A549 (cell line): ENCODE data around the gene NCBP3. TPM values are rescaled to one million over a fixed set of nuclear protein-coding genes. Genes with fewer than 3 reads are reported as not detected.

Experiments used
- ATAC-seq, 2 experiments: fragments of 200-7000 bp in 1 of 2; fragments of >200 bp in 1 of 2; cut with Nextera tagmentation in 1 of 2; cut with Tn5 transposase in 1 of 2; 3 replicates each; pipeline versions ENCODE4 v1.8.0 to v1.9.1; 2018 to 2020; ENCODE audit warnings: mild to moderate bottlenecking in 1 of 2, moderate library complexity in 1 of 2
- CTCF ChIA-PET: fragments of 300-600 bp; sonication (Branson Sonifier 250); formaldehyde crosslinking; extraction: SDS; loops from one replicate; lab custom pipeline; 2021; ENCODE audit warnings: antibody characterized with exemption, inconsistent platforms; lab: Yijun Ruan, JAX
- POLR2A ChIA-PET: fragments of 350-600 bp; formaldehyde crosslinking; extraction: SDS; loops from one replicate; lab custom pipeline; 2021; ENCODE audit warnings: antibody characterized with exemption, inconsistent platforms; lab: Yijun Ruan, JAX
- DNase-seq, 2 experiments: peaks; one replicate each; pipeline versions ENCODE4 v3.0.0 to v3.0.0-alpha.2; 2011 to 2016; ENCODE audit warnings: low read depth in 1 of 2, low spot score in 1 of 2
- FAIRE-seq: peaks from 2 replicates; lab custom pipeline; 2011; peaks lifted over from hg19 to GRCh38; lab: Jason Lieb, UNC
- H3K27ac ChIP-seq, 2 experiments: fragments of >200 bp; sonication (Bioruptor Twin); formaldehyde crosslinking; 3 replicates each; pipeline ENCODE4 v1.5.1; 2016 to 2017
- H3K4me1 ChIP-seq: fragments of >200 bp; sonication (Bioruptor Twin); formaldehyde crosslinking; 3 replicates; pipeline ENCODE4 v1.6.1; 2016
- H3K4me2 ChIP-seq: fragments of >200 bp; sonication (Bioruptor Twin); formaldehyde crosslinking; 3 replicates; pipeline ENCODE4 v1.6.1; 2016
- H3K4me3 ChIP-seq: fragments of >200 bp; sonication (Bioruptor Twin); formaldehyde crosslinking; 3 replicates; pipeline ENCODE4 v1.5.1; 2016
- H3K9me3 ChIP-seq: fragments of >200 bp; sonication (Bioruptor Twin); formaldehyde crosslinking; 3 replicates; pipeline ENCODE4 v1.6.1; 2016
- CBX8 ChIP-seq: fragments of 200-600 bp; sonication (generic); IDR thresholded peaks from 2 replicates; pipeline ENCODE4 v1.6.1; 2016
- CEBPB ChIP-seq, 2 experiments: fragments of >200 bp in 1 of 2; sonication (Bioruptor Twin) in 1 of 2; formaldehyde crosslinking in 1 of 2; IDR thresholded peaks; 2 replicates each; pipeline ENCODE4 v1.6.1; 2012 to 2016
- CHD4 ChIP-seq: fragments of 200-600 bp; sonication (generic); IDR thresholded peaks from 2 replicates; pipeline ENCODE4 v1.6.1; 2016; ENCODE audit warnings: antibody characterized with exemption, mild to moderate bottlenecking, borderline replicate concordance
- CTCF ChIP-seq: fragments of >200 bp; sonication (Bioruptor Twin); formaldehyde crosslinking; IDR thresholded peaks from 3 replicates; pipeline ENCODE4 v1.5.1; 2016
- EHF ChIP-seq: fragments of 250-450 bp; sonication (Bioruptor Pico); IDR thresholded peaks from 2 replicates; pipeline ENCODE4 v1.5.0; 2020; ENCODE audit warnings: mild to moderate bottlenecking
- ELK1 ChIP-seq: fragments of 150-350 bp; IDR thresholded peaks from 2 replicates; pipeline ENCODE4 v1.6.1; 2014; ENCODE audit warnings: low read depth, mild to moderate bottlenecking, low read length
- EP300 ChIP-seq, 2 experiments: fragments of >200 bp; sonication (Bioruptor Twin); formaldehyde crosslinking; IDR thresholded peaks; 2 replicates in 1 of 2; 3 replicates in 1 of 2; pipeline ENCODE4 v1.6.1; 2016 to 2017
- GATA3 ChIP-seq: IDR thresholded peaks from 2 replicates; pipeline ENCODE4 v1.6.1; 2012; ENCODE audit warnings: borderline replicate concordance
- HDAC2 ChIP-seq: fragments of 200-600 bp; sonication (generic); IDR thresholded peaks from 2 replicates; pipeline ENCODE4 v1.6.1; 2016
- HOXB13 ChIP-seq: fragments of 250-450 bp; sonication (Bioruptor Pico); IDR thresholded peaks from 2 replicates; pipeline ENCODE4 v1.5.0; 2020; ENCODE audit warnings: low read depth, mild to moderate bottlenecking, moderate library complexity
- JUN ChIP-seq, 2 experiments: fragments of >200 bp; sonication (Bioruptor Twin); formaldehyde crosslinking; IDR thresholded peaks; 2 replicates in 1 of 2; 3 replicates in 1 of 2; pipeline ENCODE4 v1.6.1; 2016 to 2017
- KDM1A ChIP-seq: fragments of 200-600 bp; sonication (generic); IDR thresholded peaks from 2 replicates; pipeline ENCODE4 v1.6.1; 2016; ENCODE audit warnings: low read depth, mild to moderate bottlenecking
- KDM5A ChIP-seq: fragments of 200-600 bp; sonication (generic); IDR thresholded peaks from 2 replicates; pipeline ENCODE4 v1.6.1; 2016; ENCODE audit warnings: antibody characterized with exemption, mild to moderate bottlenecking
- MAFK ChIP-seq: fragments of 450-650 bp; IDR thresholded peaks from 2 replicates; pipeline ENCODE4 v1.6.1; 2014; ENCODE audit not compliant: partially characterized antibody
- MAZ ChIP-seq: fragments of 150-350 bp; IDR thresholded peaks from 2 replicates; pipeline ENCODE4 v1.6.1; 2014; ENCODE audit warnings: antibody characterized with exemption, low read depth, low read length, borderline replicate concordance
- MYC ChIP-seq: IDR thresholded peaks from 2 replicates; pipeline ENCODE4 v1.6.1; 2012; ENCODE audit warnings: mild to moderate bottlenecking, inconsistent platforms, low read length, improper control_type of control experiment, borderline replicate concordance
- RAD21 ChIP-seq, 2 experiments: fragments of >200 bp in 1 of 2; sonication (Bioruptor Twin) in 1 of 2; formaldehyde crosslinking in 1 of 2; IDR thresholded peaks in 1 of 2; conservative IDR thresholded peaks in 1 of 2; 2 replicates in 1 of 2; 3 replicates in 1 of 2; pipeline ENCODE4 v1.6.1; 2012 to 2018; ENCODE audit warnings: inconsistent platforms in 1 of 2
- RCOR1 ChIP-seq: fragments of 150-350 bp; IDR thresholded peaks from 2 replicates; pipeline ENCODE4 v1.6.1; 2014; ENCODE audit warnings: antibody characterized with exemption, low read length, low read depth
- REST ChIP-seq: fragments of 200-600 bp; sonication (generic); IDR thresholded peaks from 2 replicates; pipeline ENCODE4 v1.6.1; 2016; ENCODE audit warnings: antibody characterized with exemption, mild to moderate bottlenecking, moderate library complexity
- RFX5 ChIP-seq: fragments of 450-650 bp; IDR thresholded peaks from 2 replicates; pipeline ENCODE4 v1.7.1; 2014; ENCODE audit warnings: antibody characterized with exemption, mild to moderate bottlenecking, moderate library complexity
- RNF2 ChIP-seq: fragments of 200-600 bp; sonication (generic); IDR thresholded peaks from 2 replicates; pipeline ENCODE4 v1.6.1; 2016; ENCODE audit warnings: low read depth, mild to moderate bottlenecking, antibody characterized with exemption, moderate library complexity, borderline replicate concordance
- ZSCAN20 ChIP-seq: fragments of 250-450 bp; sonication (Bioruptor Pico); IDR thresholded peaks from 2 replicates; pipeline ENCODE4 v1.8.0; 2022; ENCODE audit warnings: mild to moderate bottlenecking, moderate library complexity
- WGBS: methylation state at CpG from one replicate; pipeline ENCODE4 v1.1.6; 2017; ENCODE audit errors: missing lambda C conversion rate; 5-methylcytosine and 5-hydroxymethylcytosine counted together
- polyA plus RNA-seq, 4 experiments: library from polyadenylated mRNA; depleted of rRNA in 3 of 4; stranded (reverse); fragments of >200 nt; fragmentation: RNase III in 1 of 4; extraction: RNeasy Plus Mini Kit Qiagen cat#74134 plus additional on column Dnase treatment in 1 of 4; gene quantifications; 2 replicates in 3 of 4; 3 replicates in 1 of 4; pipeline ENCODE4 v1.2.3, GENCODE V29; 2011 to 2017
- TF ChIP-seq, protein P1 (sequence below): fragments of >200 bp; sonication (Bioruptor Twin); formaldehyde crosslinking; IDR thresholded peaks from 3 replicates; pipeline ENCODE4 v1.6.1; 2016
- TF ChIP-seq, protein P2 (sequence below): IDR thresholded peaks from 2 replicates; pipeline ENCODE4 v1.6.1; 2012

NCBP3 gene
- polyA plus RNA-seq, 2 of the 4 experiments (the other 2 are of a cell fraction): 32.7 to 36.6 TPM

DNA sequence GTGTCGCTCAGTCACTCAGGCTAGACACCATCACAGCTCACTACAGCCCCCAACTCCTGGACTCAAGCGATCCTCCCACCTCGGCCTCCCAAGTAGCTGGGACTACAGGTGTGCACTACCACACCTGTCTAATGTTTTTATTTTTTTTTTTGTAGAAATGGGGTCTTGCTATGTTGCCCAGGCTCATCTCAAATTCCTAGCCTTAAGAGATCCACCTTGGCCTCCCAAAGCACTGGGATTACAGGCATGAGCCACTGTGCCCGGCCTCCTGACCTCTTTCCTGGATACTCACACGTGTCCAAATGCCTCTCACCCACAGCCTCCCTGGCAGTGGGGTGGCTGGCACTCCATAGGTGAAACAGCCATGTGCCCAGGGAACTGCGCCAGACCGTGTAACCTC, 29.3 kb upstream of the NCBP3 start:
- no peak for DNase-seq
- ChIA-PET CTCF (interaction anchor here (0.7 to 11.0 kb wide), 4 partner anchors 9 to 32 kb away, joined by 3 to 101 read pairs (median 3); no protein-coding TSS in a partner anchor), POLR2A (no interaction called here)
- no peak for FAIRE-seq
- Histone ChIP-seq H3K9me3 (no peaks in the 10 kb centered on the region), H3K4me3 (no peak overlapping the region), H3K27ac (no peak overlapping the region)
- TF ChIP-seq HOXB13 (no peak), EP300 (IDR thresholded peaks at IDR 0.05) (no peak), CTCF (no peak), CEBPB (IDR thresholded peaks at IDR 0.05) (no peak), JUN (IDR thresholded peaks at IDR 0.05) (no peak), KDM1A (no peak), GATA3 (no peak), RAD21 (conservative IDR thresholded peaks at IDR 0.05 in 1 of 2, IDR thresholded peaks at IDR 0.05 in 1 of 2) (no peak), KDM5A (no peak), RCOR1 (no peak), HDAC2 (no peak)
- TF ChIP-seq, protein P1, sequence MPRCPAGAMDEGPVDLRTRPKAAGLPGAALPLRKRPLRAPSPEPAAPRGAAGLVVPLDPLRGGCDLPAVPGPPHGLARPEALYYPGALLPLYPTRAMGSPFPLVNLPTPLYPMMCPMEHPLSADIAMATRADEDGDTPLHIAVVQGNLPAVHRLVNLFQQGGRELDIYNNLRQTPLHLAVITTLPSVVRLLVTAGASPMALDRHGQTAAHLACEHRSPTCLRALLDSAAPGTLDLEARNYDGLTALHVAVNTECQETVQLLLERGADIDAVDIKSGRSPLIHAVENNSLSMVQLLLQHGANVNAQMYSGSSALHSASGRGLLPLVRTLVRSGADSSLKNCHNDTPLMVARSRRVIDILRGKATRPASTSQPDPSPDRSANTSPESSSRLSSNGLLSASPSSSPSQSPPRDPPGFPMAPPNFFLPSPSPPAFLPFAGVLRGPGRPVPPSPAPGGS: no peak
- TF ChIP-seq, all 56 proteins: peak for 0
- H3K4me2 ChIP-seq: no peak overlapping the region
- 90% methylated on average over 7 of the region's 7 CpGs for WGBS
- no peak for ATAC-seq
- H3K4me1 ChIP-seq: no peaks in the 10 kb centered on the region

DNA sequence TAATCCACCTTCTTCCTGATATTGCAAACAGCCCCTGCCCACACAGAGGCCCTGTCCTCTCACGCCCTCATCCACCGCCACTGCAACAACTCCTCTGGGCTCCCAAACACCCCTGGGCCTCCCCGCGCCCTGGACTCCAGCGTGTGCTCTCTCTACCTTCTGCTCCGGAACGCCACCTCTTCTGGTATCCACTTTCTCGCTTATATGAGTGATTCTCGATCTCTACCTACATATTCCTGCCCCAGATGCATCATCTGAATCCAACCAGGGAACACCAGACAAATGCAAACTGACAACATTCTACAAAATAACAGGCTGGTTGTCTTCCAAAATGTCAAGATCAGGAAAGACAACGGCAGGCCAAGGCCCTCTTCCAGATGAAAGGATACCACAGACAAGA, 27.8 kb upstream of the NCBP3 start:
- H3K4me1 ChIP-seq: no peaks in the 10 kb centered on the region
- no peak for FAIRE-seq
- WGBS: 97% methylated on average over 10 of the region's 10 CpGs
- H3K4me3 ChIP-seq: no peak overlapping the region
- no peak overlapping the region for H3K27ac ChIP-seq
- CTCF ChIA-PET: interaction anchor here (1.2 to 1.3 kb wide), 2 partner anchors 9 to 16 kb away, joined by 3 read pairs; no protein-coding TSS in a partner anchor
- ATAC-seq: no peak
- H3K4me2 ChIP-seq: no peak overlapping the region
- POLR2A ChIA-PET: no interaction called here
- H3K9me3 ChIP-seq: no peaks in the 10 kb centered on the region
- TF ChIP-seq CHD4 (no peak), ZSCAN20 (CRISPR knock-in tag) (no peak), EHF (CRISPR knock-in tag) (no peak), MYC (no peak), HOXB13 (no peak), RAD21 (conservative IDR thresholded peaks at IDR 0.05 in 1 of 2, IDR thresholded peaks at IDR 0.05 in 1 of 2) (no peak), ELK1 (no peak), EP300 (IDR thresholded peaks at IDR 0.05) (no peak), REST (no peak), RFX5 (no peak), MAZ (no peak), RNF2 (no peak), MAFK (no peak), CBX8 (no peak), RCOR1 (no peak)
- TF ChIP-seq, protein P2, sequence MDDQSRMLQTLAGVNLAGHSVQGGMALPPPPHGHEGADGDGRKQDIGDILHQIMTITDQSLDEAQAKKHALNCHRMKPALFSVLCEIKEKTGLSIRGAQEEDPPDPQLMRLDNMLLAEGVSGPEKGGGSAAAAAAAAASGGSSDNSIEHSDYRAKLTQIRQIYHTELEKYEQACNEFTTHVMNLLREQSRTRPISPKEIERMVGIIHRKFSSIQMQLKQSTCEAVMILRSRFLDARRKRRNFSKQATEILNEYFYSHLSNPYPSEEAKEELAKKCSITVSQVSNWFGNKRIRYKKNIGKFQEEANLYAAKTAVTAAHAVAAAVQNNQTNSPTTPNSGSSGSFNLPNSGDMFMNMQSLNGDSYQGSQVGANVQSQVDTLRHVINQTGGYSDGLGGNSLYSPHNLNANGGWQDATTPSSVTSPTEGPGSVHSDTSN: no peak
- TF ChIP-seq, protein P1: no peak
- TF ChIP-seq, all 56 proteins: peak for 0
- DNase-seq: no peak
